GM10847 (cell line): ENCODE measurements around the gene LMF2.

ENCODE experiments used
- POLR2A ChIP-seq: IDR thresholded peaks from 2 replicates; pipeline ENCODE4 v1.6.1; 2011; ENCODE audit not compliant: insufficient read length; ENCODE audit errors: extremely low read depth

LMF2 gene

DNA sequence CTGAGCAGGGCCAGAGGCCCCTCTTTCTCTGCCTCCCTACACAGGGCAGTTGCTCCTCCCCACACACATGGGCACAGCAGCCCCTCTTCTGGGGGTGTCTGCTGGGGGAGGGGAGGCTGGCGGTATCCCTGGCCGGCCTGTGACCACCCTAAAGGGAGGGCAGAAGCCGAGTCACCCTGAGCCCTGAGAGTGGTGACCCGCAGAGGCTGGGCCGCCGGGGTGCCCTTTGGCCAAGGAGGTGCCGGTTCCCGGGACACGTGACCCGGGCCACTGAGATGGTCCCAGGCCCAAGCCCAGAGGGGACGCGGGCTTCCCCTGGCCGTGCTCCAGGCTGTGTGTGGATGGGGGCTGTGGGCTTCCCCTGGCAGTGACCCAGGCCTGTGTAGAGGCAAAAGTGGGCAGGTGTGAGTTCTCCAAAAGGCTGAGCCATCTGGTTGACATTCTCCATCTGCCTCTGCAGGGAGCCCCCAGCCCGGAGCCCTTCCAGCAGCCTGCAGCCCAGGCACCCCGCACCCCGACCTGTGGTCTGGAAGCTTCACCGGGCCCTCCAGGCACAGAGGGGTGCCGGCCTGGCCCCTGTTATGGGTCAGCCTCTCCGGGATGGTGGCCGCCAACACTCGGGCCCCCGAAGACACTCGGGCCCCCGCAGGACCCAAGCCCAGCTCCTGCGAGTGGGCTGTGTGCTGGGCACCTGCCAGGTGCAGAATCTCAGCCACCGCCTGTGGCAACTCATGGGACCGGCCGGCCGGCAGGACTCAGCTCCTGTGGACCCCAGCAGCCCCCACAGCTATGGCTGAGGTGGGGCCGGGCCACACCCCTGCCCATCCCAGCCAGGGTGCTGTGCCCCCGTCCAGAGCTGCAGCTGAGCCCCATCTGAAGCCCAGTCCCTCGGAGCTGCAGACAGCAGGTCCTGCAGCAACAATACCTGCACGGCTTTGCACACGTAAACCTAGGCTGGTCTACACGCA is 25.1 kb downstream of the LMF2 start:
- TF ChIP-seq POLR2A, result no peak

GRCh38 chr22:50481440-50482106 is 25.9 kb downstream of the LMF2 start, which contains the start of gene ADM2:
Gene ADM2, plus strand, starts transcription at chr22:50481543. Its CDS starts 305 bp downstream, at chr22:50481848.
- TF ChIP-seq POLR2A, result no peak

GRCh38 chr22:50481045-50481439 is 26.5 kb downstream of the LMF2 start:
- no peak for TF ChIP-seq POLR2A

DNA sequence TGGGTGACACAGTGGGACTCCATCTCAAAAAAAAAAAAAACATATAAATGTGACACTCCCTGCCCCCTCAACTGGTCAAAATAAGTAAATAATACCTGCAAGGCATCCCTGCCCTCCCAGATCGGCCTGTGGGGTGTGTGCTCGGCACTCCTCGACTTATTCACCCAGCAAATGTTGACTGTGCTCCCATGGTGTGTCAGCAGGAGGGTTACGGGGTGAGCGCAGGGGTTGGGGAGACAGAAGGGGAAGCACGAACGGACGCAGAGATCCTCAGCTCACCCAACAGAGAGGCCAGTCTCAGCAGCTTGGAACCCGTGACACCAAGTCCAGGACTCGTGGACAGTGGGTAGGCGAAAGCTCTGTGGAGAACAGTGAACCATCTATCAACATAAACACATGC is 27.8 kb downstream of the LMF2 start:
- TF ChIP-seq POLR2A, result no peak

DNA sequence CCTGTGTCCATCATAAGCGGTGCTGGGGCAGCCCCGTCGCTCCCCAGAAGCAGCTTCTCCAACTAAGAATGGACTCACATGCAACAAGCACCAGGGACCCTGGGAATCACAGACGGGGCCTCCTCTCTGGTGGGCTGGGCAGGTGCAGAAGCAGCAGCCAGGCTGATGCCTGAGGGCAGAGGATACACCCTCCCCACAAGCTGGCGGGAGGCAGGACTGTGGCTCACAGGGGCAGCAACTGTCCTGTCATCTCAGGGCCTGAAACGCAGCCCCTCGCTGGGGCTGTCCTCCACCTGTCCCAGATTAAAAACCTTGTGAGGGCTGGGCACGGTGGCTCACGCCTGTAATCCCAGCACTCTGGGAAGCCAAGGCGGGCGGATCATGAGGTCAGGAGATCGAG is 29.6 kb downstream of the LMF2 start:
- no peak for TF ChIP-seq POLR2A

- TF ChIP-seq POLR2A, result no peak
Observed at GRCh38 chr22:50476868-50477267, 30.6 kb downstream of the LMF2 start.

DNA sequence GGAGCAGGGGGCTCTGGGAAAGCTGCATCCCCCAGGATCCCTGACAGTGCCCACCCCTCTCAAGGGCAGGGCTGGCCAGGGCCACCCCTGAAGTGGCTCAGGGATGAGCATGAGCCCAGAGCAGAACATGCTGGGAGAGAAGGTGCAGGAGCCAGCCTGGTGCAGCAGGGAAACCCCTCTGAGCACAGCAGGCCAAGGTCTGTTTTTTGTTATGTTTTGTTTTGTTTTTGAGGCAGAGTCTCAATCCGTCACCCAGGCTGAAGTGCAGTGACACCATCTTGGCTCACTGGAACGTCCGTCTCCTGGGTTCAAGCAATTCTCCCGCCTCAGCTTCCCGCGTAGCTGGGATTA is 31.9 kb downstream of the LMF2 start:
- no peak for TF ChIP-seq POLR2A

- TF ChIP-seq POLR2A, result peak; percentile 36
Observed at GRCh38 chr22:50474710-50475651, 32.5 kb downstream of the LMF2 start, which contains the start of gene SBF1. Gene SBF1, minus strand, starts transcription at chr22:50475035. Its CDS starts 195 bp downstream, at chr22:50474840.

DNA sequence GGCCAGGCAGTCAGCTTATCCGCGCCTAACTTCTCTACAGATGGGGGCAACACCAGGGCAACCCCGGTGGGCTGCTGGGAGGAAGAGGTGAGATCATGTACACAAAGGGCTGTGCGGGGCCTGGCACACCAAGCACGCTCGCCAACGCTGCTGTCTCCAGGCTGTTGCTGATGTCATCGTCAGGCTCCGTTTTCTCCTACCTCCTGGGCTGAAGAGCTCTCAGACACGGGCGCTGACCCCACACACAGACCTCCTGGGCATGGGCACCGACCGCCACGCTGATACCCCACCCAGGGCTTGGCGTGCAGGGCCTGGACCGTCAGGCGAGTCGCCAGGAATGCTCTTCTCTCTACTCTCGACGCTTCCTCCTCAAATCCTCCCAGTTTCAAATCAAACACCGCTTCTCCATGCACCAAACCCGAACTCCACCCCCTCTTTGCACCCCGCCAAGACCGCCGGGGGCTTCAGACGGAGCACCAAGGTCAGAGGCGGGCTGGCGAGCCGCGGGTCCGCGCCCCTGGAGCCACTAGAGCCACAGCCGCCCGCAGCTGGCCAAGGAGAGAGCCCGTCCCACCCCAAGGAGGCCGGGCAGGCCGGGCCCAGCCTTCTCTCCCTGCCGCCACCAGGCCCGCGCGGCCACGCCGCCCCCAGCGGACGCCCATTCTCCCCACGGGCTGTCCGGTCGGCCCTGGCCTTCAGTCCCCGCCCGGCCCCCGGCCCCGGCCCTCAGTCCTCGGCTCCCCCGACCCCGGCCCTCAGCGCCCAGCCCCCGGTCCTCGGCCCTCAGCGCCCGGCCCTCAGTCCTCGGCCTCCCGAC is 33.4 kb downstream of the LMF2 start:
- no peak for TF ChIP-seq POLR2A

DNA sequence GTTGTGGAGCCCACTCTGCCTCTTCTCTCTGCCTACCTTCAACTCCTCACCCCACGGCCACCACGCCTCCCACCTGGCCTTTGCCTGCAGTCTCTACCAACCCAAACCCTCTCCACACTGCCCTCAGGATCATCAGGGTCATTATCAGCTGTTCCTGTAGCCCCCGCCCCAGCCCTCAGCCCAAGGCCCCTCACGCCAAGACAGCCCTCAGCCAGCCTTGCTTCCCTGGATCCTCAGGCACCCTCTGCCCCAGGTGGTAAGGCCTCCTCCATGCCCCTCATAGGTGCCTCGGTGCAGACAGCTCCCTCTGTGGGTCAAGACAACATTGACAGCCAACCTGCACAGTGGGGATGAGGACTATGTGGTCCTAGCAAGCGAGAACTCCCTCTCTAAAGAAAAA is 34.4 kb downstream of the LMF2 start:
- no peak for TF ChIP-seq POLR2A

GRCh38 chr22:50471962-50472361 is 35.5 kb downstream of the LMF2 start:
- TF ChIP-seq POLR2A, result no peak

DNA sequence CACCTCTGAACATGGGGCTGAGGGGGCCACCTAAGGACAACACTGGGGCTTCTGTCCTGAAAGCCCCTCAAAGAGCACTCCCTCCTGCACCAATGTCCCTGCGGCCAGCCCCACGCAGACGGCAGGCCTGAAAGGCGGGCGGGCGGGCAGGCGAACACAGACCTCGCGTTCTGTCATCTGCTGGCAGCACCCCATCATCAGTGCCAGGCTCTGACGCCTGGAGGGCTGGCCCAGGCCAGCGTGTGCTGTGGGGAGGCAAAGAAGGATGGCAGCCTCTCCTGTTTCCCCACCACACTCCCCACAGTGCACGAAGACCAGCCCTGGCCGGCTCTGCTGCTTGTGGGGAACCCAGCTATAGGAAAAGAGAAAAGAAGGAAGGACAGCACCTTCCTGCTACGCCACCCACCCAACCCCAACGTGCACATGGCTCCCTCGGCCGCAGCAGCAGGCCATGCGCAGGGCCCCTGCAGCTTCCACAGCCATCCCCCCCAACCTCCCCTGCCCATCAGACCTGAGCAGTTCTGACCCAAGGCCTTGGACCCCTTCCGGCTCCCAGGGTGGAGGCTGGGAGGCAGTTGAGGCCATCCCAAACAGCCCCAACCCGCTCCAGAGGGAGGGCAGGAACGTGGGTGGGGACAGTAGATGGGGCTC is 36.2 kb downstream of the LMF2 start:
- TF ChIP-seq POLR2A, result no peak

DNA sequence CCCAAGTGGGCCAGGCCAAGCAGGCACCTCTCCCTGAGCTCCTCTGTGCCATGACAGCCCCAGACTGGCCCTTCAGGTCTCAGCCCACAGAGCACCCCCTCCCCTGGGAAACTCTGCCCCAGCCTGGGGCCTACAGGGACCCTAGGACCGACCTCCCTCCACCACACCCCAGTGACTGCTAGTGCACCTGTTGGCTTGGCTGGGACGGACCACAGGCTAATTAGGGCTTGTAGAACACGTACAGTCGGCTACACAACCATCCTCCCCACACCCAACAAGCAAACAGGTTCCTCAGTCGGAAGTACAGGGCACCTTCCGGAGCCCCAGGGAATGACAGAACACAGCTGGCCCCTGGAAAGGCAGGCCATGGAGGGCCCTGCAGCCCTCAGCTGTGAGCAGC is 37.0 kb downstream of the LMF2 start:
- TF ChIP-seq POLR2A, result no peak
